Forelimb muscle (tissue), 1 donor: ENCODE data around the gene MEX3D. TPM values are rescaled to one million over a fixed set of nuclear protein-coding genes. Genes with fewer than 3 reads are reported as not detected.

Source experiments
- DNase-seq: peaks from one replicate; pipeline ENCODE4 v3.0.0-alpha.2; 2013; ENCODE audit warnings: low read depth
- polyA plus RNA-seq: library from polyadenylated mRNA; unstranded; fragments of 120-200 nt; gene quantifications from one replicate; pipeline ENCODE4 v1.2.1, GENCODE V29; 2013; ENCODE audit not compliant: insufficient read length

The MEX3D gene
- polyA plus RNA-seq, 1 donor: 29.4 TPM

DNA sequence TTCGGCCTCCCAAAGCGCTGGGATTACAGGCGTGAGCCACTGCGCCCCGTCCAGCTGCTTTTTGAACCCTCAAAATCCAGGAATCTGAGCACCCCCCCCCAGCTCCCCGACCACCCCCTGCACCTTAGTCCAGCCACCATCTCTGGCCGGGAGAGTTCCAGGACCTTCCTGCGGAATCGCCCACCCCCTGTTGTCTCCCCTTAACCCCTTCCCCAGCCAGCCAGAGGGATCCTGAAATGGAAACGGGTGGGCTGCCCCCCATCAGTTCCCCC lies 25.3 kb upstream of the MEX3D start:
- DNase-seq: no peak

- peak; percentile 75 for DNase-seq
Measured at GRCh38 chr19:1592755-1593500, 24.8 kb upstream of the MEX3D start, which contains the start of gene MBD3. Gene MBD3 (minus strand): TSS chr19:1592865. CDS start chr19:1592631, 234 bp downstream.

DNA sequence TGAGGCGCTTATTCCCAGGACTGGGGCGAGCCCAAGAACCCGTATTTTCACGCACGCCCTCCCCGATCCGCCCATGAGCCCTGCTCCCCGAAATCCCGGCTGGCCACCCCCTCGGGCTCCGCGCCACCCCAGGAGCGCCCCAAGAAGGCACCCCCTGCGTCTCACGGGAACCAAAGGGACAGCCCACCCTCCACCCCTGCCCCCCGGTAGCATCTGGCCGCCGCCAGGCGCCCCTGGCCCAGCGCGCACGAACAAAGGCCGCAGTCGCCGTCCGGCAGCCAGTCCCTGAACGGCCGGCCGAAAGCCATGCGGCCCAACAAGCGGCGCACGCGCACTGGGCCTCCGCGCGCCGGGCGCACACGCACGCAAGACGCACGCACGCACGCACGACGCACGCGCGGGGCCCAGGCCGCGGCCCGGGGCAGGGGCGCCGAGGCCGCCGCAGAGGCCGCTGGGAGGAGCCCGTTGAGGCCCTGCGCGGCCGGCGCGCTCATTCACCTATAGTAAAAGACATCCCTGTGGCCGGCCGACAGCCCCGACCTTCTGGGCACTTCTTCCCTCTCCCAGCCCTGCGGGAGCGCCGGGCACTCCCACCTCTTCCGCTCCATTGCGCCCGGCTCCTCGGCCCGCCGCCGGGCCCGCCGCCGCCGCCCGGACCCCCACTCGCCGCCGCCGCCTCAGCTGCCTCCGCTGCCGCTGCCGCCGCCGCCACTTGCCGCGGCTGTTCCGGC lies 24.1 kb upstream of the MEX3D start:
- DNase-seq: peak; percentile 65

DNA sequence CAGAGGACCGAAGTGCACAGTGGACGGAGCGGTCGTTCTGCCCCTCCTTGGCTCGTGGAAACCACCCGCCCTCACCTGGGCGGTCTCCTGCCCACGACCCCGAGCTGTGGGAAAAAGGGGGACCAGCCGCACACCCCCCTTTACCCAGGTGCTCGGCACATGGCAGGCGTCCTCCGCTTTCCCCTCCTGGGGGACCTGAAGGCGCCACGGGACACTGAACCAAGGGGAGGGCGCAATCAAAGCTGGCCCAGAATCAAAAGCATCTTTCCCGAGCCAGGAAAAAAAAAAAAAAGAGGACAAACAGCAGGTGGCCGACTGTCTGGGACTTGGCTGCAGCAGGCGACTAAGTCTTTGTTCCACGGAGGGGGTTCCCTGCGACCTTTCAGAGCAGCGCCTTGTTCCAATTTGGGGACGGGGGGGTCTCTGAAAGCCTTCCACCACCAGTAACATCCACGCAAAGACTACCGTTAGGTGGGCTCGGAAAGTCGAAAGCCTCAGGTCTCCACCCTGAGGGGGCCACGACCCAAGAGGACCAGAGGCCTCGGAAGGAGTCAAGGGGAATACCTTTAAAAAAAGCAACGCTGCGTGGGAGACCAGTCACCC lies 23.4 kb upstream of the MEX3D start:
- no peak for DNase-seq

GRCh38 chr19:1590641-1591397 lies 22.7 kb upstream of the MEX3D start:
- no peak for DNase-seq

GRCh38 chr19:1587872-1588271 lies 19.7 kb upstream of the MEX3D start:
- DNase-seq: no peak

- DNase-seq: no peak
Measured at GRCh38 chr19:1585243-1585580, 17.1 kb upstream of the MEX3D start.

DNA sequence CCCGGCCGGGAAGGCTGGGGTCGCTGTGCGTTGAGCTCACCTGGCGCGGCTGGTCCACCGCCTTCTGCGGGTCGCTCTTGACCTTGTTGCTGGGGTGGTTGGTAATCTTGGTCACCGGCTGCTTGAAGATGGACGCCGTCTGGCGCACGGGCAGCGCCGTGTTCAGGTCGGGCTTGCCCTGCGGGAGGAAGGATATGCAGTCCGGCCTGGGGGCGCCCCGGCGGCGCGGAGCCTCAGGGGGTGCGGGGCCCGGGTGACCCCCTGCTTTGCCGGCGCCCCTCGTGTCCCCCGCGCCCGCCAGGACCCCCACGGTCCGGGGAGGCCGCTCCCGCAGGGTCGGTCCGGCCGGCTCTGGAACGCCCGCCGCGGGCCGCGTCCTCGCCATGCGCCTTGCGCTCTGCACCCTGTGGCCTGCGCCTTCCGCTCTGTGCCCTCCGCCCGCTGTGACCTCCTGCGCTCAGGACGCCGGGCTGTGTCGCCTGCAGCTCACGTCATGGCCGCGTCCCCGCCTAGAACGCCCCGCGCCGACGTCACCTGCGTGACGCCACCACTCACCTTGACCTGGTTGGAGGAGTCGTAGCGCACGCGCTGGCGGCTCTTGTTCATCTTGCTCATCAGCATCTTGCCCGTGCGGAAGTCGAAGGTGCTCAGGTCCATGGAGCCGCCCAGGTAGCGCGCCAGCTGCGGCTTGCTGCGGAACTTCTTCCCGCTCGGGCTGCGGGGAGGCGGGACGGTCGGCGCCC lies 16.5 kb upstream of the MEX3D start:
- no peak for DNase-seq

- DNase-seq: no peak
Measured at GRCh38 chr19:1582201-1582600, 14.1 kb upstream of the MEX3D start.

GRCh38 chr19:1580957-1581356 lies 12.8 kb upstream of the MEX3D start:
- no peak for DNase-seq

GRCh38 chr19:1580382-1580781 lies 12.3 kb upstream of the MEX3D start:
- DNase-seq: no peak

DNA sequence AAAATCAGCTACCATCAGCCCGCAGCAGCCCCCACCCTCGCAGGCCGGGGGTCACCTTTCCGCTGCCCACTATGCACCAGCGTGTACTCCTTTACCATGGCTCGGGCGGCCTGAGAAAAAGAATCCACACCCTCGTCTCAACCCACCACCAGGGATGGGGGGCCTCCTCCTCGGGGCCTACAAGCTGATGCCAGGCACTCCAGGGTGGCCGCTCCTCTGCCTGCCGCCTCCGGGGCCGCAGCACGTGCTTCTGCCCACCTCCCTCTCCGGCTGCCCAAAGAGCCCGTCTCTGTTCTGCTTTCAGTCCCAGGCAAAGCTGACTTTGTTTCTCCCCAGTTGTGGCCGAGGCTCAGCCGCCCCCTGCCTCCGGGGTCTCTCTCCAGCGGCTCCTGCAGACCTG lies 11.1 kb upstream of the MEX3D start:
- DNase-seq: no peak

DNA sequence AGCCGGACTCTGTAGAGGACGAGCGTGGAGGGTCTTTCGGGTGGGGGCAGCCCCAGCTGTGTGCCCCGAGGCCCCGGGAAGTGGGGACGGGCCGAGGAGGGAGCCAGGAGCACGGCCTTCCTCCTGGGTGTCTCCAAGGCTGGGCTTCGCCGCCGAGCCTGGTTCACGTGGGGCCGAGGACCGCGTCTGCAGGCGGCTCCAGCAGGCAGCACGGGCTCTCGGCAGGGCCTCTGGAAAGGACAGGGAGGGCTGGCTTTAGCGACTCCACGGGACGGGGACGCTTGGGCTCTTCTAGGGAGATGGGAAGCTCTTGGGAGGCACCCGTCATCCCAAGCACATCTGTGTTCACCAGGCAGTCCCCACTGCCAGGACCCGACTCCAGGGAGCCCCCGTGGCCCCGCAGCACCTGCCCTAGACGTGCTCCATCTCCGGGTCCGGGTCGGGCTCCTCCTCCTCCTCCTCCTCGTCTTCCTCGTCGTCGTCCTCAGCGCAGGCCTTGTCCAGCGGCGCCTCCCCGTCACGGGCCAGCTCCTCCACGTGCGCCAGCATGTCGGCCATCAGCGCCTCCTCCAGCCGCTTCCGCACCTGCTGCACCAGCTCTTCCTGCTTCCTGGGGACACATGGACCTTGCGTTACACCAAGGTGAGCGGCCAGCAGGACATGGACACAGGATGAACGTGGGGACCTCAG lies 9.9 kb upstream of the MEX3D start:
- DNase-seq: no peak

DNA sequence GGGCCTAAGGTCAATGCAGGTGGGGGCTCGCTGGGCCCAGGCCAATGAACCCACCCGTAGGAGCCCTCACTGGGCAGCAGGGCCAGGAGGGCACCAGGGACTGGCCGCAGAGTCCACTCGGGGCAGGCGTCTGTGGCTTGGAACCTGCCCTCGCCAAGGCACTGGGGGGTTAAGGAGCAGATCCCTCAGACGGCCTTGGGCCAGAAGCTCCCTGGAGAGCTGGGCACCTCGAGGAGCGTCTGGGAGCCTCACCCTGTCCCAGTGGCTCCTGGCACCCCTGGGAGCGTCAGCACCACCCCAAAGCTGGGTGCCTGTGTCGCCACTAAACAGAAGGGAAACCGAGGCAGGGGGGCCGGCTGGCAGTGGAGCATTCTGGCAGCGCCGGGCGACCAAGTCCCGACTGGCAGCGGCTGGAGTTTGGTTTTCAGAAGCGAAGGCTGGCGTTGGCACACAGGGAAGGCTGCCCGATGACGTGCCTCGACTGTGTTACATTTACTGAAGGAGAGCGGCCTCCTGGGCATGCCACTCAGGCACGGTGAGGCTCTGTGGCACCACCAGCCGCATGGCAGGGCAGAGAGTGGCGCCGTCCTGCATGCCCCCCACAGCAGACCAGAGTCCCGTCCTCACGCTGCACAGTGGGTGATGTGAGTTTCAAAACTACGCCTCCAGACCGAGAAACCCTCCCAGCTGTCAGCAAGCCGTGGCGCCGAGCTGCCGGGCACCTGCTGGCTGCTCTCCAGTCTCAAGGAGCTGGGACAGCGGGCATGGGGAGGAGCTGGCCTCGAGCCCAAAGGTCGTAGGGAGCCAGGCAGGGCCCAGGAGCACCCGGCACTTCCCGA lies 9.2 kb upstream of the MEX3D start:
- no peak for DNase-seq

DNA sequence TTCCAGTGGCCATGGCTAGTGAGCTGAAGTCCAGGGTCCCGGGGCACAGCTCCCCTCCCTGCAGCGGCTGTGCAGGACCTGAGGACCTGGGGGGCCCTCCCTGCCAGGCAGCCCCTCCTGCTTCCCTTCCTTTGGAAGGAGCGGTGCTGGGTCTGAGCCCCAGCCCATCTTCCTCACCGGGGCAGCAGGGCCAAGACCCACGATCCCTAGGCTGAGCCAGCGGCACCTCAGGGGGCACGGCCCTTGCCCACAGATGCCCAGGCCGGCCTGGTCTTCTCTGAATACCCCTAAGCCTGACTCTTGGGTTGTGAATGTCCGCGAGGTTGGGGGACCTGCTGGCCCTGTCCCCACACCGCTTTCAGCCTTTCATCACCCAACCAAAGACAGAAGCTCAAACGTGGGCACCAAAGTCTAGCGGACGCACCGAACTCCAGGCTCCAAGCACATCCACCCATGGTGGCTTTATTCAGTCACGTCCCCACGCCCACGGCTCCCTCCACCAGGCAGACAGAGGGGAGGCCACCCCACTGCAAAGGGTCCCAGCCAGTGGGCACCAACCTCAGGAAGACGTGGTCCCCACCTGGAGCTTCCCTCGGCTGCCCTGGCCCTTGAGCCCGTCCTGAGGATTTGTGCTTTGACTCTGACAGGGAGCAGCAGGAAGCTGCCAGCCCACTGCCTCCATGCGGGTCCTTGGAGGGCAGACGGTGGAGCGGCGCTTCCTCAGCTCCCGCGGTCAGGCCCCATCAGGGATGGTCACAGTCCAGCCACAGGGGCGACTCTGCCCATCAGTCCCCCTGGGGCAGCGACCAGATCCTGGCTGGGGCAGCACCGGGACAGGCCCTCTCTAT lies 8.3 kb upstream of the MEX3D start:
- DNase-seq: no peak

DNA sequence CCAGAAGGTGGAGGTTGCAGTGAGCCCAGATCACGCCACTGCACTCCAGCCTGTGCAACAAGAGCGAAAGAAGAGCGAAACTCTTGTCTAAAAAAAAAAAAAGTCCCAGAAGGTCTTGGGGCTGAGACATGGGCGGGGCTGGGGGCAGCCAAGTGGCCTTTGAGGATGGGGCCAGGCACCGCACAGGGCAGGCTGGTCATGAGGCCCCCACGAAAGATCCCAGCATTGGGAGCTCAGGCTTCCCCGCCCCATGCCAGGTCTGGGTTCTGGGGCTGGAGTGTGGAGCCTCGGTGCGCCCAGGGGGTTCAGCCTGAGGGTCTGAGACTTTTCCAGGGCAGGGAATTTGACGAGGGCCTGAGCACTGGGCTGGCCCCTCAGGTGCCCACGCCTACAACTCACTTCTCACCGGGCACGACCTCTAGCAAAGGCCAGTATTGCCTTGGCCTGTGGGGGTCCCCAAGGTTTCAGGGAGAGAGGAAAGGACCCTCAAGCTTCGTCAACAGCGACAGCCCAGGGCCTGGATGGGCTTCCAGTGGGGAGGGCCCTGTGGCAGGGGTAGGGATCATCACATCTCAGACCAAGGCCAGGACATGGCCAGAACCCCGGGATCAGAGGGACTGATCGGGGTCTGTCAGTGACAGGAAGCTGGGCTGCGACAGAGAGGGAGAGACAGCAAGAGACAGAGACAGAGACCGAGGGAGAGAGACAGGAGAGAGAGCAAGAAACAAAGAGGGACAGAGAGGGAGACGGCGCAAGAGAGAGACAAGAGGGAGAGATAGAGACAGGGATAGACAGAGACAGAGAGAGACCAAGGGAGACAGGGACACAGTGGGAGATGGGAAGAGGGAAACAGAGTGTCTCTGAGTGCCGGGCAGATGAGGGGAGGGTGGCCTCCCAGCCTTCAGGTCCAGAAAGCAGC lies 7.5 kb upstream of the MEX3D start:
- DNase-seq: no peak

GRCh38 chr19:1574354-1575136 lies 6.4 kb upstream of the MEX3D start:
- DNase-seq: no peak
